ENCODE results near the gene EPHB1. TPM values are rescaled to one million over a fixed set of nuclear protein-coding genes. Genes with fewer than 3 reads are reported as not detected.

The EPHB1 gene
- total RNA-seq, 1 experiment from 2014 or later, result 0.86 TPM

GRCh38 chr3:135040321-135041240 lies 245.5 kb downstream of the EPHB1 start:
- no peak for DNase-seq (ENCODE audit: low read depth, low spot score)
- no peak overlapping the region for H3K9ac ChIP-seq (ENCODE audit: low read length)
- ChIA-PET POLR2A (no interaction called here), RAD21 (ENCODE audit: low non-redundant PET in 1 of 2, low total read pairs in 2 of 2, uncharacterized antibody in 2 of 2, unreplicated experiment in 2 of 2) (no interaction called here), CTCF (no interaction called here)
- H3K27ac ChIP-seq (ENCODE audit: low read depth, low read length), result no peak overlapping the region
- intact Hi-C loops (cut with micrococcal nuclease), result no loop called here
- H3K9me2 ChIP-seq (ENCODE audit: insufficient read depth), result no peaks in the 10 kb centered on the region
- no peak overlapping the region for H3K4me3 ChIP-seq (replicated peaks in 1 of 2; ENCODE audit: low read depth in 1 of 2, low read length in 2 of 2)
- peaks cover 13% of the 10 kb centered on the region for H3K27me3 ChIP-seq (ENCODE audit: insufficient read depth, low read length)
- H3K79me2 ChIP-seq (ENCODE audit: insufficient read depth, low read length), result no peaks in the 10 kb centered on the region
- no peaks in the 10 kb centered on the region for H3K36me3 ChIP-seq (ENCODE audit: control insufficient read depth in 1 of 2, insufficient read depth in 2 of 2, low read length in 2 of 2)
- no peaks in the 10 kb centered on the region for H4K20me1 ChIP-seq (ENCODE audit: insufficient read depth)
- ATAC-seq, result no peak
- TF ChIP-seq CBX3 (IDR thresholded peaks at IDR 0.05; ENCODE audit: low read depth) (no peak), CTCF (IDR thresholded peaks at IDR 0.05 in 2 of 3, conservative IDR thresholded peaks at IDR 0.05 in 1 of 3; ENCODE audit: borderline replicate concordance in 1 of 3, insufficient read depth in 1 of 3, low read depth in 2 of 3, low read length in 2 of 3) (no peak)
- no peak overlapping the region for H3K4me2 ChIP-seq (ENCODE audit: low read length)
- H3K4me1 ChIP-seq (ENCODE audit: control insufficient read depth in 1 of 2, insufficient read depth in 2 of 2, low read length in 2 of 2), result no peaks in the 10 kb centered on the region
- no TSS peak for BruUV-seq (replicated peaks)
- no peak overlapping the region for H2AFZ ChIP-seq (ENCODE audit: low read depth, low read length, poor library complexity, severe bottlenecking)
- H3K9me3 ChIP-seq (ENCODE audit: control insufficient read depth in 1 of 2, insufficient read depth in 1 of 2, low read depth in 1 of 2, low read length in 2 of 2), result no peaks in the 10 kb centered on the region

GRCh38 chr3:135041601-135042000 lies 246.5 kb downstream of the EPHB1 start:
- H3K36me3 ChIP-seq (ENCODE audit: control insufficient read depth in 1 of 2, insufficient read depth in 2 of 2, low read length in 2 of 2), result no peaks in the 10 kb centered on the region
- no peak overlapping the region for H3K4me3 ChIP-seq (replicated peaks in 1 of 2; ENCODE audit: low read depth in 1 of 2, low read length in 2 of 2)
- H3K79me2 ChIP-seq (ENCODE audit: insufficient read depth, low read length), result no peaks in the 10 kb centered on the region
- RAD21 ChIA-PET (ENCODE audit: low non-redundant PET in 1 of 2, low total read pairs in 2 of 2, uncharacterized antibody in 2 of 2, unreplicated experiment in 2 of 2), result no interaction called here
- no peak overlapping the region for H3K9ac ChIP-seq (ENCODE audit: low read length)
- no peak overlapping the region for H3K27ac ChIP-seq (ENCODE audit: low read depth, low read length)
- DNase-seq (ENCODE audit: low read depth, low spot score) (no peak), ATAC-seq (no peak)
- H3K4me1 ChIP-seq (ENCODE audit: control insufficient read depth in 1 of 2, insufficient read depth in 2 of 2, low read length in 2 of 2), result no peaks in the 10 kb centered on the region
- H3K27me3 ChIP-seq (ENCODE audit: insufficient read depth, low read length), result peaks cover 22% of the 10 kb centered on the region
- H2AFZ ChIP-seq (ENCODE audit: low read depth, low read length, poor library complexity, severe bottlenecking), result no peak overlapping the region
- intact Hi-C loops (cut with micrococcal nuclease), result no loop called here
- no peak overlapping the region for H3K4me2 ChIP-seq (ENCODE audit: low read length)
- no peaks in the 10 kb centered on the region for H4K20me1 ChIP-seq (ENCODE audit: insufficient read depth)
- no peaks in the 10 kb centered on the region for H3K9me2 ChIP-seq (ENCODE audit: insufficient read depth)
- CTCF ChIA-PET, result no interaction called here
- BruUV-seq (replicated peaks), result no TSS peak
- H3K9me3 ChIP-seq (ENCODE audit: control insufficient read depth in 1 of 2, insufficient read depth in 1 of 2, low read depth in 1 of 2, low read length in 2 of 2), result no peaks in the 10 kb centered on the region
- POLR2A ChIA-PET, result no interaction called here
- no peak for TF ChIP-seq SRF (IDR thresholded peaks at IDR 0.05; ENCODE audit: low read depth)
- no peak for TF ChIP-seq YY1 (IDR thresholded peaks at IDR 0.05; ENCODE audit: extremely low read depth, insufficient replicate concordance, low read depth, low read length)
- TF ChIP-seq CTCF (IDR thresholded peaks at IDR 0.05 in 2 of 3, conservative IDR thresholded peaks at IDR 0.05 in 1 of 3; ENCODE audit: borderline replicate concordance in 1 of 3, insufficient read depth in 1 of 3, low read depth in 2 of 3, low read length in 2 of 3), result no peak
- TF ChIP-seq ZBTB33 (IDR thresholded peaks at IDR 0.05; ENCODE audit: extremely low read depth, insufficient replicate concordance, low read length), result no peak
- no peak for TF ChIP-seq EZH2 (IDR thresholded peaks at IDR 0.05)
- TF ChIP-seq TCF7L2 (IDR thresholded peaks at IDR 0.05; ENCODE audit: borderline replicate concordance, extremely low read depth, insufficient read depth, insufficient read length), result no peak
- no peak for TF ChIP-seq RAD21 (IDR thresholded peaks at IDR 0.05; ENCODE audit: low read depth)
- TF ChIP-seq EZH2phosphoT487 (IDR thresholded peaks at IDR 0.05; ENCODE audit: borderline replicate concordance), result no peak
- TF ChIP-seq ZNF274 (IDR thresholded peaks at IDR 0.05; ENCODE audit: low read depth, low read length), result no peak
- no peak for TF ChIP-seq ELF1 (IDR thresholded peaks at IDR 0.05; ENCODE audit: borderline replicate concordance, low read depth)

Data from HCT116 (cell line).